Measurements from ENCODE around the gene ZNF280C. TPM values are rescaled to one million over a fixed set of nuclear protein-coding genes. Genes with fewer than 3 reads are reported as not detected.
A peak's percentile ranks its signal among the peaks of the same experiment; 100 is the strongest.

ZNF280C gene
- total and polyA plus RNA-seq, 4 donors, result 3.9 to 7.6 (median 5.9) TPM

GRCh38 chrX:130190801-130191200 is 77.9 kb downstream of the ZNF280C start:
- no peak for DNase-seq (ENCODE audit: low read depth in 4 of 6, low spot score in 6 of 6)
- WGBS (ENCODE audit: insufficient coverage), result 74% methylated on average over 4 of the region's 4 CpGs
- peaks cover 2% of the 10 kb centered on the region for H3K27me3 ChIP-seq (ENCODE audit: control insufficient read depth, insufficient read depth, low read length)
- no peaks in the 10 kb centered on the region for H3K9me3 ChIP-seq (ENCODE audit: control insufficient read depth, insufficient read depth, low read length)
- no peak overlapping the region for H3K4me3 ChIP-seq (ENCODE audit: low read depth, low read length)
- no peaks in the 10 kb centered on the region for H3K4me1 ChIP-seq (ENCODE audit: control insufficient read depth, insufficient read depth, low read length)
- no peak overlapping the region for H3K27ac ChIP-seq (ENCODE audit: low read depth, low read length)
- no peaks in the 10 kb centered on the region for H3K36me3 ChIP-seq (ENCODE audit: control insufficient read depth, insufficient read depth, low read length)

DNA sequence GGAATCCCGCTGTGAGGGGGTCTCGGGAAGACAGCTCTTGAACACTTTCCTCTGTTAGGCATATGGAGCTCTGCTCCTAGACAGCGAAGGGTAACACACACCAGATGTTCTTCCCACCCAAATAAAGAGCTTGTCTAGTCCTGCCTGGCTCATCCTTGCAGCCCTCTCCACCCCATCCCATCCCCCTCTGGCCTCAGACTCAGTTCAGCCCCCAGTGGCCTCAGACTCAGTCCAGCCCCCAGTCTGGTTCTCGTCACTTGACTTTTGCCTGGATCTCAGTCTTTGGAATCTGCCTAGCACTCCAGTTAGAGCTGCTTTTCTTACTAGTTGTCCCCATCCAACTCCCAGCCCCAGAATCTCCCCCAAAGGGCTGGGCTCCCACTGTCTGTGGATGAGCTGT is 82.0 kb downstream of the ZNF280C start:
- no peak for DNase-seq (ENCODE audit: low read depth in 4 of 6, low spot score in 6 of 6)
- Histone ChIP-seq H3K27ac (ENCODE audit: low read depth, low read length) (no peak overlapping the region), H3K4me3 (ENCODE audit: low read depth, low read length) (no peak overlapping the region)

DNA sequence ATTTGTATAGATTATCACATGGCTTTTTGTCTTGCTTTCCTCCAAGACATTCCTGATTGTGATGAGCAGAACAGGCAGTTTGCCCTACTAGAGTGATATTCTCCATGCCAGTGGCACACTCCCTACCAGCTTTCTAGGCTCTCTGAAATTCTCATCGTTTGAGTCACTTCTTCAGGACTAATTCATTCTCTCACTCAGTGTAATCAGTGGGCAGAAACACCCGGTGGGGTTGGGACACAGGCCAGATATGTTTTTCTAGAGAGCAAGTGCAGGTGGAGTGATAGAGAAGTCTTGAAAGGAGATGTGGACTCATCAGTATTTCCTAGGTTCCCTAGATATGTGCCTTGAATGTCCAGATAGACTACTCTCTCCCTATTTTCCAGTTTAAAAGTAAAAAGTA is 83.8 kb downstream of the ZNF280C start:
- Histone ChIP-seq H3K27me3 (ENCODE audit: control insufficient read depth, insufficient read depth, low read length) (no peaks in the 10 kb centered on the region), H3K27ac (ENCODE audit: low read depth, low read length) (no peak overlapping the region), H3K4me1 (ENCODE audit: control insufficient read depth, insufficient read depth, low read length) (no peaks in the 10 kb centered on the region), H3K9me3 (ENCODE audit: control insufficient read depth, insufficient read depth, low read length) (no peaks in the 10 kb centered on the region), H3K36me3 (ENCODE audit: control insufficient read depth, insufficient read depth, low read length) (no peaks in the 10 kb centered on the region), H3K4me3 (ENCODE audit: low read depth, low read length) (no peak overlapping the region)
- DNase-seq (ENCODE audit: low read depth in 4 of 6, low spot score in 6 of 6), result no peak
- WGBS (ENCODE audit: insufficient coverage), result no CpG with 5 or more reads among the region's 2 CpGs

More for the DNA sequence above, 82.0 kb downstream of the ZNF280C start:
- H3K4me1 ChIP-seq (ENCODE audit: control insufficient read depth, insufficient read depth, low read length), result no peaks in the 10 kb centered on the region
- 56% methylated on average over 2 of the region's 4 CpGs for WGBS (ENCODE audit: insufficient coverage)
- H3K9me3 ChIP-seq (ENCODE audit: control insufficient read depth, insufficient read depth, low read length), result no peaks in the 10 kb centered on the region
- H3K27me3 ChIP-seq (ENCODE audit: control insufficient read depth, insufficient read depth, low read length), result peaks cover 2% of the 10 kb centered on the region
- H3K36me3 ChIP-seq (ENCODE audit: control insufficient read depth, insufficient read depth, low read length), result no peaks in the 10 kb centered on the region

GRCh38 chrX:130184168-130184567 is 84.5 kb downstream of the ZNF280C start:
- H3K4me1 ChIP-seq (ENCODE audit: control insufficient read depth, insufficient read depth, low read length), result no peaks in the 10 kb centered on the region
- no peak overlapping the region for H3K27ac ChIP-seq (ENCODE audit: low read depth, low read length)
- no peak overlapping the region for H3K4me3 ChIP-seq (ENCODE audit: low read depth, low read length)
- no peaks in the 10 kb centered on the region for H3K9me3 ChIP-seq (ENCODE audit: control insufficient read depth, insufficient read depth, low read length)
- DNase-seq (ENCODE audit: low read depth in 4 of 6, low spot score in 6 of 6), result no peak
- WGBS (ENCODE audit: insufficient coverage), result 92% methylated on average over 10 of the region's 11 CpGs
- H3K27me3 ChIP-seq (ENCODE audit: control insufficient read depth, insufficient read depth, low read length), result no peaks in the 10 kb centered on the region
- H3K36me3 ChIP-seq (ENCODE audit: control insufficient read depth, insufficient read depth, low read length), result no peaks in the 10 kb centered on the region

- WGBS (ENCODE audit: insufficient coverage), result 38% methylated on average over 4 of the region's 7 CpGs
- DNase-seq (ENCODE audit: low read depth in 4 of 6, low spot score in 6 of 6), result peak in 2 of 6 donors; percentile 36 to 57
- Histone ChIP-seq H3K27me3 (ENCODE audit: control insufficient read depth, insufficient read depth, low read length) (no peaks in the 10 kb centered on the region), H3K9me3 (ENCODE audit: control insufficient read depth, insufficient read depth, low read length) (no peaks in the 10 kb centered on the region), H3K27ac (ENCODE audit: low read depth, low read length) (no peak overlapping the region), H3K4me3 (ENCODE audit: low read depth, low read length) (no peak overlapping the region), H3K36me3 (ENCODE audit: control insufficient read depth, insufficient read depth, low read length) (no peaks in the 10 kb centered on the region), H3K4me1 (ENCODE audit: control insufficient read depth, insufficient read depth, low read length) (peaks cover 14% of the 10 kb centered on the region)
Observed at GRCh38 chrX:130179579-130180215, 89.0 kb downstream of the ZNF280C start.

- H3K27ac ChIP-seq (ENCODE audit: low read depth, low read length), result no peak overlapping the region
- H3K36me3 ChIP-seq (ENCODE audit: control insufficient read depth, insufficient read depth, low read length), result no peaks in the 10 kb centered on the region
- H3K9me3 ChIP-seq (ENCODE audit: control insufficient read depth, insufficient read depth, low read length), result no peaks in the 10 kb centered on the region
- DNase-seq (ENCODE audit: low read depth in 4 of 6, low spot score in 6 of 6), result peak in 1 of 6 donors; percentile 18
- no peak overlapping the region for H3K4me3 ChIP-seq (ENCODE audit: low read depth, low read length)
- WGBS (ENCODE audit: insufficient coverage), result 50% methylated on average over 1 of the region's 5 CpGs
- peaks cover 19% of the 10 kb centered on the region for H3K4me1 ChIP-seq (ENCODE audit: control insufficient read depth, insufficient read depth, low read length)
- no peaks in the 10 kb centered on the region for H3K27me3 ChIP-seq (ENCODE audit: control insufficient read depth, insufficient read depth, low read length)
Observed at GRCh38 chrX:130179170-130179569, 89.5 kb downstream of the ZNF280C start.

DNA sequence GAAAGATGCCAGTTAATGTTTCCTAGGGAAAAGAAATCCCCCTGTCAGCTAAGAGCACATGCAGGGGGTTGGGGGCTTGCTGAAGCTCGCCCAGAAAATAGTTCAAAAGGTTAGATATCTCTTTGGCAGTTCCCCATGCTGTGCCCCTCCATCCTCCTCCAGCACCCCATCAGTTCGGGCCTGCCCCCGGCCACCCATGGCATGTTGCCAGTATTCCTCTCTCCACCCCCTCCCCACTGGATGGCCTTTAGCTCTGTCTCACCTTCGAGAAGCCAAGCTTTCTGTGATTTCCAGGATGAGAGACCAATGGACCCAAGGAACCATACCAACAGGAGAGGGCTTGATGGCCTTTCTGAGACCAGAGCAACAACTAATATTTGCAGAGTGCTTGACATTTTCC is 91.8 kb downstream of the ZNF280C start:
- no peaks in the 10 kb centered on the region for H3K9me3 ChIP-seq (ENCODE audit: control insufficient read depth, insufficient read depth, low read length)
- DNase-seq (ENCODE audit: low read depth in 4 of 6, low spot score in 6 of 6), result no peak
- H3K36me3 ChIP-seq (ENCODE audit: control insufficient read depth, insufficient read depth, low read length), result no peaks in the 10 kb centered on the region
- peaks cover 24% of the 10 kb centered on the region for H3K4me1 ChIP-seq (ENCODE audit: control insufficient read depth, insufficient read depth, low read length)
- 61% methylated on average over 3 of the region's 4 CpGs for WGBS (ENCODE audit: insufficient coverage)
- H3K27ac ChIP-seq (ENCODE audit: low read depth, low read length), result no peak overlapping the region
- no peaks in the 10 kb centered on the region for H3K27me3 ChIP-seq (ENCODE audit: control insufficient read depth, insufficient read depth, low read length)
- no peak overlapping the region for H3K4me3 ChIP-seq (ENCODE audit: low read depth, low read length)

DNA sequence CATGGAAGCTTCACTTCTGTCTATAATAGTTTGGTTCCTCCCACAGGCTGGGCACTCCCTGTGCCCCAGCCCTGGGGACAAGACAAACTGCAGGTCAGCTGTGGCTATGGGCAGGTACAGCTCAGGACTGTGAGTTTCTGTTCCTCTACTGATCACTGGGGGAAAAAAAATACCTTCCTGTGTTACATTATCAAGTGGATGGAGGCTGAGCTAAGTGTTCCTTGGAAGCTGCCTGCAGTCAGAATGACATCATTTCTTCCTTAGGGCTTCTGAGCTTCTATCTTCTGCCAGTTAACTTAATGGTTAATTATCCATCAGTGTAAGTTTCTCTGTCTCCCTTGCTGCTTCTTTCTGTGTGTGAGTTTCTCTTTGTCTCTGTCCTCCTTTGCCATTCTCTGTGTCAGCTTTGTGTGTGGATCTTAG is 92.3 kb downstream of the ZNF280C start:
- H3K4me3 ChIP-seq (ENCODE audit: low read depth, low read length), result no peak overlapping the region
- H3K4me1 ChIP-seq (ENCODE audit: control insufficient read depth, insufficient read depth, low read length), result peaks cover 24% of the 10 kb centered on the region
- no peaks in the 10 kb centered on the region for H3K27me3 ChIP-seq (ENCODE audit: control insufficient read depth, insufficient read depth, low read length)
- no peaks in the 10 kb centered on the region for H3K36me3 ChIP-seq (ENCODE audit: control insufficient read depth, insufficient read depth, low read length)
- no peaks in the 10 kb centered on the region for H3K9me3 ChIP-seq (ENCODE audit: control insufficient read depth, insufficient read depth, low read length)
- DNase-seq (ENCODE audit: low read depth in 4 of 6, low spot score in 6 of 6), result peak in 1 of 6 donors; percentile 5
- peak overlapping the region; percentile 29 for H3K27ac ChIP-seq (ENCODE audit: low read depth, low read length)

DNA sequence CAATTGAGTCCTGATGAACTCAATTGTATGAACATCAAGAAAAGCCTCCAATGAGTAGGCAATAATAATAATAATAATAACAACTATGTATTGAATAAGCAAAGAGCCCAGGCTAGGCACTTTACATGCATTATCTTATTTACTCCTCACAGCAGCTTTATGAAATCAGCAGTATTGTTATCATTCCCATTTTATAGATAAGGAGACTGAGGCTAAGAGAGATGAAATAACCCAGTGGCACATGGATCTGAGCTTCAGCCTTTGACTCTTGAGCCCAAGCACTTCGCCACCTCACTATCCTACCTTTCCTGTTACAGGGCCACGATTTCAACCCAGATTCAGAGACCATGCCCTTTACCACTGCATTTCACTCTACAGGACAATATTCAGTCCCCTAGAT is 93.8 kb downstream of the ZNF280C start:
- Histone ChIP-seq H3K4me3 (ENCODE audit: low read depth, low read length) (no peak overlapping the region), H3K4me1 (ENCODE audit: control insufficient read depth, insufficient read depth, low read length) (peaks cover 24% of the 10 kb centered on the region), H3K27me3 (ENCODE audit: control insufficient read depth, insufficient read depth, low read length) (no peaks in the 10 kb centered on the region), H3K27ac (ENCODE audit: low read depth, low read length) (no peak overlapping the region), H3K36me3 (ENCODE audit: control insufficient read depth, insufficient read depth, low read length) (no peaks in the 10 kb centered on the region), H3K9me3 (ENCODE audit: control insufficient read depth, insufficient read depth, low read length) (no peaks in the 10 kb centered on the region)
- no CpG with 5 or more reads among the region's 2 CpGs for WGBS (ENCODE audit: insufficient coverage)
- no peak for DNase-seq (ENCODE audit: low read depth in 4 of 6, low spot score in 6 of 6)

GRCh38 chrX:130174045-130174704 is 94.5 kb downstream of the ZNF280C start:
- 56% methylated on average over 9 of the region's 10 CpGs for WGBS (ENCODE audit: insufficient coverage)
- Histone ChIP-seq H3K4me3 (ENCODE audit: low read depth, low read length) (peak overlapping the region; percentile 4), H3K36me3 (ENCODE audit: control insufficient read depth, insufficient read depth, low read length) (no peaks in the 10 kb centered on the region), H3K27me3 (ENCODE audit: control insufficient read depth, insufficient read depth, low read length) (no peaks in the 10 kb centered on the region), H3K27ac (ENCODE audit: low read depth, low read length) (no peak overlapping the region), H3K9me3 (ENCODE audit: control insufficient read depth, insufficient read depth, low read length) (no peaks in the 10 kb centered on the region), H3K4me1 (ENCODE audit: control insufficient read depth, insufficient read depth, low read length) (peaks cover 24% of the 10 kb centered on the region)
- DNase-seq (ENCODE audit: low read depth in 4 of 6, low spot score in 6 of 6), result peak in 2 of 6 donors; percentile 8 to 11

Measured in spinal cord (tissue), 10 donors.